ENCODE results near the gene SYT7.

GRCh38 chr11:61535998-61536675, 44.7 kb downstream of the SYT7 start:
- TF ChIP-seq CTCF (IDR thresholded peaks at IDR 0.05) (no peak), POLR2A (IDR thresholded peaks at IDR 0.05) (no peak)
